HepG2 (cell line): ENCODE data around the gene TJAP1. TPM values are rescaled to one million over a fixed set of nuclear protein-coding genes. Genes with fewer than 3 reads are reported as not detected.

ENCODE experiments used
- ATF7 ChIP-seq, 2 experiments: fragments of 450-650 bp in 1 of 2; sonication (generic) in 1 of 2; formaldehyde crosslinking in 1 of 2; IDR thresholded peaks; 2 replicates each; pipeline versions ENCODE4 v1.4.0 to v1.6.1; 2016 to 2020; ENCODE audit warnings: antibody characterized with exemption in 1 of 2, mild to moderate bottlenecking in 1 of 2, missing genetic modification reagents in 1 of 2
- BRD4 ChIP-seq: sonication (generic); formaldehyde crosslinking; IDR thresholded peaks from 2 replicates; pipeline ENCODE4 v1.4.0; 2020; ENCODE audit warnings: missing genetic modification reagents
- CHD2 ChIP-seq: IDR thresholded peaks from 2 replicates; pipeline ENCODE4 v1.6.1; 2011; ENCODE audit warnings: low read depth, low read length, improper control_type of control experiment
- DNMT1 ChIP-seq: sonication (generic); formaldehyde crosslinking; IDR thresholded peaks from 2 replicates; pipeline ENCODE4 v1.5.1; 2020; ENCODE audit warnings: mild to moderate bottlenecking, missing genetic modification reagents
- FOXO1 ChIP-seq: sonication (generic); formaldehyde crosslinking; IDR thresholded peaks from 2 replicates; pipeline ENCODE4 v1.4.0; 2020; ENCODE audit warnings: missing genetic modification reagents
- HNF4G ChIP-seq, 2 experiments: sonication (generic) in 1 of 2; formaldehyde crosslinking in 1 of 2; IDR thresholded peaks; 2 replicates each; pipeline versions ENCODE4 v1.4.0 to v1.6.1; 2011 to 2020; ENCODE audit warnings: borderline replicate concordance in 2 of 2, low read depth in 2 of 2, mild to moderate bottlenecking in 2 of 2, low read length in 1 of 2, missing genetic modification reagents in 1 of 2, moderate library complexity in 1 of 2
- KAT2B ChIP-seq: fragments of 150-350 bp; IDR thresholded peaks from 2 replicates; pipeline ENCODE4 v1.6.1; 2014; ENCODE audit warnings: low read depth, low read length, borderline replicate concordance
- NFIB ChIP-seq: sonication (generic); formaldehyde crosslinking; IDR thresholded peaks from 2 replicates; pipeline ENCODE4 v1.9.0; 2021; ENCODE audit warnings: missing genetic modification reagents, mild to moderate bottlenecking, borderline replicate concordance
- NFKB2 ChIP-seq: sonication (generic); formaldehyde crosslinking; IDR thresholded peaks from 2 replicates; pipeline ENCODE4 v1.4.0; 2020; ENCODE audit warnings: missing genetic modification reagents, borderline replicate concordance
- NKX3-1 ChIP-seq: sonication (generic); formaldehyde crosslinking; IDR thresholded peaks from 2 replicates; pipeline ENCODE4 v1.5.0; 2020; ENCODE audit warnings: missing genetic modification reagents
- NONO ChIP-seq, 2 experiments: fragments of 450-650 bp in 1 of 2; sonication (generic) in 1 of 2; formaldehyde crosslinking in 1 of 2; IDR thresholded peaks in 1 of 2; conservative IDR thresholded peaks in 1 of 2; 2 replicates each; pipeline versions ENCODE4 v1.6.1 to v1.8.0; 2017 to 2022; ENCODE audit warnings: mild to moderate bottlenecking in 1 of 2, missing genetic modification reagents in 1 of 2, moderate library complexity in 1 of 2
- POGK ChIP-seq: sonication (generic); formaldehyde crosslinking; conservative IDR thresholded peaks from 2 replicates; pipeline ENCODE4 v1.8.0; 2022; ENCODE audit warnings: mild to moderate bottlenecking, moderate library complexity, missing genetic modification reagents
- POLR2G ChIP-seq: fragments of 200-400 bp; formaldehyde crosslinking; IDR thresholded peaks from 2 replicates; pipeline ENCODE4 v1.6.1; 2018; ENCODE audit warnings: mild to moderate bottlenecking, low read depth, low read length, moderate library complexity
- RAD21 ChIP-seq: fragments of 450-650 bp; formaldehyde crosslinking; IDR thresholded peaks from 2 replicates; pipeline ENCODE4 v1.5.0; 2020; ENCODE audit warnings: mild to moderate bottlenecking
- REPIN1 ChIP-seq: sonication (generic); formaldehyde crosslinking; IDR thresholded peaks from 2 replicates; pipeline ENCODE4 v1.8.0; 2022; ENCODE audit warnings: missing genetic modification reagents, low read depth, mild to moderate bottlenecking, borderline replicate concordance
- RFXANK ChIP-seq: IDR thresholded peaks from 2 replicates; pipeline ENCODE4 v1.6.1; 2016
- TOE1 ChIP-seq: sonication (generic); formaldehyde crosslinking; IDR thresholded peaks from 2 replicates; pipeline ENCODE4 v1.4.0; 2020; ENCODE audit warnings: mild to moderate bottlenecking, missing genetic modification reagents
- TRAFD1 ChIP-seq: sonication (generic); formaldehyde crosslinking; IDR thresholded peaks from 2 replicates; pipeline ENCODE4 v1.5.1; 2020; ENCODE audit warnings: missing genetic modification reagents, mild to moderate bottlenecking, borderline replicate concordance
- ZBTB42 ChIP-seq: sonication (generic); formaldehyde crosslinking; IDR thresholded peaks from 2 replicates; pipeline ENCODE4 v1.5.0; 2020; ENCODE audit warnings: mild to moderate bottlenecking, missing genetic modification reagents
- ZNF263 ChIP-seq: sonication (generic); formaldehyde crosslinking; IDR thresholded peaks from 2 replicates; pipeline ENCODE4 v1.4.0; 2020; ENCODE audit warnings: missing genetic modification reagents
- ZNF780A ChIP-seq: sonication (generic); formaldehyde crosslinking; IDR thresholded peaks from 2 replicates; pipeline ENCODE4 v1.8.0; 2022; ENCODE audit warnings: mild to moderate bottlenecking, missing genetic modification reagents, moderate library complexity
- ZNF879 ChIP-seq: sonication (generic); formaldehyde crosslinking; IDR thresholded peaks from 2 replicates; pipeline ENCODE4 v1.8.1; 2023; ENCODE audit warnings: missing genetic modification reagents
- ZXDC ChIP-seq: sonication (generic); formaldehyde crosslinking; IDR thresholded peaks from 2 replicates; pipeline ENCODE4 v1.5.0; 2020; ENCODE audit warnings: mild to moderate bottlenecking, missing genetic modification reagents
- polyA plus RNA-seq, 8 experiments: library from polyadenylated mRNA; depleted of rRNA in 3 of 8; stranded (reverse) in 7 of 8; unstranded in 1 of 8; fragments of >200 nt; fragmentation: Illumina TruSeq in 4 of 8; extraction: Trizol in 4 of 8; gene quantifications; 2 replicates each; pipeline versions ENCODE4 v1.2.1 to v1.2.3, GENCODE V29; 2011 to 2016; ENCODE audit warnings: low read depth in 4 of 8, missing spikeins in 1 of 8, mixed read lengths in 1 of 8; ENCODE audit not compliant: insufficient read depth in 1 of 8
- total RNA-seq, 5 experiments: library from RNA; depleted of rRNA; stranded (reverse); fragments of >200 nt; fragmentation: Illumina TruSeq; extraction: Trizol; gene quantifications; 2 replicates each; pipeline ENCODE4 v1.2.3, GENCODE V29; 2016; ENCODE audit warnings: low read depth in 1 of 5

The TJAP1 gene
- total and polyA plus RNA-seq, 2 of the 13 experiments (the other 11 are each of a cell fraction or from before 2014, with no cell fraction given), result 15.7 to 41.6 TPM

GRCh38 chr6:43509984-43510826 is 32.8 kb downstream of the TJAP1 start, which contains the start of gene LRRC73 (continued):
- TF ChIP-seq TRAFD1 (CRISPR knock-in tag) (no peak), RFXANK (CRISPR knock-in tag) (peak; percentile 99), ZNF879 (no peak), ZNF263 (CRISPR knock-in tag) (no peak), POGK (CRISPR knock-in tag) (0 out of 2 replicates have a peak, but pooled peaks have one; percentile 18), RAD21 (CRISPR knock-in tag) (peak; percentile 52; the same call in 1 of the 2 replicates), POLR2G (peak; percentile 77), ATF7 (IDR thresholded peaks at IDR 0.05) (no peak), ATF7 (CRISPR knock-in tag; IDR thresholded peaks at IDR 0.05) (0 out of 2 replicates have a peak, but pooled peaks have one; percentile 72), BRD4 (CRISPR knock-in tag) (no peak), FOXO1 (peak; percentile 39; the same call in 1 of the 2 replicates), ZNF780A (no peak), DNMT1 (CRISPR knock-in tag) (peak; percentile 80), NFKB2 (CRISPR knock-in tag) (peak; percentile 45; the same call in 1 of the 2 replicates), ZBTB42 (CRISPR knock-in tag) (no peak), KAT2B (no peak), REPIN1 (CRISPR knock-in tag) (0 out of 2 replicates have a peak, but pooled peaks have one; percentile 52), NKX3-1 (CRISPR knock-in tag) (no peak), HNF4G (IDR thresholded peaks at IDR 0.05; ENCODE audit: borderline replicate concordance, low read depth, low read length) (no peak), HNF4G (CRISPR knock-in tag; IDR thresholded peaks at IDR 0.05; ENCODE audit: borderline replicate concordance, low read depth) (0 out of 2 replicates have a peak, but pooled peaks have one; percentile 36), ZXDC (CRISPR knock-in tag) (peak; percentile 61; the same call in 1 of the 2 replicates), CHD2 (peak; percentile 40; the same call in 1 of the 2 replicates), TOE1 (CRISPR knock-in tag) (no peak), NFIB (no peak), NONO (IDR thresholded peaks at IDR 0.05) (no peak), NONO (CRISPR knock-in tag; conservative IDR thresholded peaks at IDR 0.05) (peak; percentile 81)
